ENCODE data around the gene BBS1. TPM values are rescaled to one million over a fixed set of nuclear protein-coding genes. Genes with fewer than 3 reads are reported as not detected.

BBS1 gene
- total RNA-seq, 1 donor from 2014 or later: 39.6 TPM

DNA sequence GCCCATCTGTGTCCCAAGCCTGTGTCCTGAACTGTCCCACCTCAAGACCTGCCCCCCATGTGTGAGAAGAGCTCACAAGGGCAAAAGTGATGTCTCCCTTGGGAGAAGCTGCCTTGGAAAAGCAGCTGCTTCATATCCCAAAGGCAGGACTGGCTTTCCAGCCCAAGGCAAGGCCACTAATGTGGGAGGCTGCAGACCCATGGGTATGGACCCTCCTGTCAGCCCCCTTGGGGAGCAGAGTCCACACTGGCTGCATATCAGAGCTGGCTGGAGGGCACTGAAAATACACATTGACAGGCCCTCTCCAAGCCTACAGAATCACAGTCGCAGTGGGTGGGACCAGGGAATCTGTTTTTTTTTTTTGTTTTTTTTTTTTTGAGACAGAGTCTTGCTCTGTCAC lies 41.0 kb upstream of the BBS1 start:
- no peak for DNase-seq (ENCODE audit: low spot score in 2 of 2)
- Histone ChIP-seq H3K4me1 (peaks cover 10 to 14% of the 10 kb centered on the region in 2 donors), H3K36me3 (peaks cover 24 to 35% of the 10 kb centered on the region in 2 donors), H3K4me3 (no peak overlapping the region), H3K27ac (no peak overlapping the region), H3K27me3 (no peaks in the 10 kb centered on the region), H3K9me3 (no peaks in the 10 kb centered on the region)
- intact Hi-C loops (cut with DNase I): loop anchor here (5.0 kb wide), 1 partner anchor 373 kb away; the partner anchor contains the start of gene RCE1
- TF ChIP-seq, protein P1, sequence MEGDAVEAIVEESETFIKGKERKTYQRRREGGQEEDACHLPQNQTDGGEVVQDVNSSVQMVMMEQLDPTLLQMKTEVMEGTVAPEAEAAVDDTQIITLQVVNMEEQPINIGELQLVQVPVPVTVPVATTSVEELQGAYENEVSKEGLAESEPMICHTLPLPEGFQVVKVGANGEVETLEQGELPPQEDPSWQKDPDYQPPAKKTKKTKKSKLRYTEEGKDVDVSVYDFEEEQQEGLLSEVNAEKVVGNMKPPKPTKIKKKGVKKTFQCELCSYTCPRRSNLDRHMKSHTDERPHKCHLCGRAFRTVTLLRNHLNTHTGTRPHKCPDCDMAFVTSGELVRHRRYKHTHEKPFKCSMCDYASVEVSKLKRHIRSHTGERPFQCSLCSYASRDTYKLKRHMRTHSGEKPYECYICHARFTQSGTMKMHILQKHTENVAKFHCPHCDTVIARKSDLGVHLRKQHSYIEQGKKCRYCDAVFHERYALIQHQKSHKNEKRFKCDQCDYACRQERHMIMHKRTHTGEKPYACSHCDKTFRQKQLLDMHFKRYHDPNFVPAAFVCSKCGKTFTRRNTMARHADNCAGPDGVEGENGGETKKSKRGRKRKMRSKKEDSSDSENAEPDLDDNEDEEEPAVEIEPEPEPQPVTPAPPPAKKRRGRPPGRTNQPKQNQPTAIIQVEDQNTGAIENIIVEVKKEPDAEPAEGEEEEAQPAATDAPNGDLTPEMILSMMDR (IDR thresholded peaks at IDR 0.05): no peak

GRCh38 chr11:66470015-66470414 lies 40.4 kb upstream of the BBS1 start:
- no peak for DNase-seq (ENCODE audit: low spot score in 2 of 2)
- no peaks in the 10 kb centered on the region for H3K9me3 ChIP-seq
- peaks cover 24 to 38% of the 10 kb centered on the region in 2 donors for H3K36me3 ChIP-seq
- H3K27ac ChIP-seq: no peak overlapping the region
- no peaks in the 10 kb centered on the region for H3K27me3 ChIP-seq
- H3K4me3 ChIP-seq: no peak overlapping the region
- intact Hi-C loops (cut with DNase I): no loop called here
- peaks cover 10 to 14% of the 10 kb centered on the region in 2 donors for H3K4me1 ChIP-seq
- TF ChIP-seq, protein P1 (IDR thresholded peaks at IDR 0.05): no peak

DNA sequence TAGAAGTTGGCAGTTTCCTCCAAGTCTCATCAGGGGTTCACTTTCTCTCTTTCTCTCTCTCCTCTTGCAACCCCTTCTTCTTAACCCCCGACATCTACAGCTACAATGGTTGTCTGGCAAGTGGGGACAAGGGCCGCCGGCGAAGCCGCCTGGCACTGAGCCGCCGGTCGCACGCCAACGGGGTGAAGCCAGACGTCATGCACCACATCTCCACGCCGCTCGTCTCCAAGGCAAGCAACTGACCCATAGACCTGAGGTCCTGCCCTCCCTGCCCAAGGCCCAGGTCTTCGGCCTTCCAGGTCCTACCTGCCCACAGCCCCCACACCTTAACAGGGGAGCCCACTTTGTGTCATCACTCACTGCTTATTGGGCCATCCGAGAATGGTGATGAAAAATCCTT lies 39.3 kb upstream of the BBS1 start:
- Histone ChIP-seq H3K9me3 (no peaks in the 10 kb centered on the region), H3K36me3 (peaks cover 34 to 50% of the 10 kb centered on the region in 2 donors), H3K4me1 (peaks cover 7 to 9% of the 10 kb centered on the region in 2 donors), H3K27ac (no peak overlapping the region), H3K4me3 (no peak overlapping the region), H3K27me3 (no peaks in the 10 kb centered on the region)
- DNase-seq (ENCODE audit: low spot score in 2 of 2): no peak
- intact Hi-C loops (cut with DNase I): no loop called here
- TF ChIP-seq, protein P1 (IDR thresholded peaks at IDR 0.05): no peak

GRCh38 chr11:66472054-66472453 lies 38.4 kb upstream of the BBS1 start:
- Histone ChIP-seq H3K9me3 (no peaks in the 10 kb centered on the region), H3K27me3 (no peaks in the 10 kb centered on the region), H3K27ac (no peak overlapping the region), H3K36me3 (peaks cover 34 to 53% of the 10 kb centered on the region in 2 donors), H3K4me1 (peaks cover 7% of the 10 kb centered on the region in 2 donors), H3K4me3 (no peak overlapping the region)
- DNase-seq (ENCODE audit: low spot score in 2 of 2): no peak
- TF ChIP-seq, protein P1 (IDR thresholded peaks at IDR 0.05): no peak
- intact Hi-C loops (cut with DNase I): no loop called here

DNA sequence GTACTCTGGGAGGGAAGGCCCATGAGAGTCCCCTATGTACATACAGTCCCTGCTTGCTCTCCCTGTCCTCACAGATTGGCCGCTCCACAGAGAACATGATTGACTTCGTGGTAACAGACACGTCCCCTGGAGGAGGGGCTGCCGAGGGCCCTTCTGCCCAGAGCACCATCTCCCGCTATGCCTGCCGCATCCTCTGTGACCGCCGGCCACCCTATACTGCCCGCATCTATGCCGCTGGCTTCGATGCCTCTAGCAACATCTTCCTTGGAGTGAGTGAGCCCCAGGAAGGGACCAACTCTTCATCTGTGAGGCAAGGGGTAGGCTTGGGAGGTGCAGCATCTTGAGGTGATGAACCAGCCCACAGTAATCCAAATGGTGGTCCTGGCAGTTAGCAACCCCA lies 37.3 kb upstream of the BBS1 start:
- no peaks in the 10 kb centered on the region for H3K9me3 ChIP-seq
- no peaks in the 10 kb centered on the region for H3K4me1 ChIP-seq
- intact Hi-C loops (cut with DNase I): no loop called here
- TF ChIP-seq, protein P1 (IDR thresholded peaks at IDR 0.05): no peak
- no peak overlapping the region for H3K4me3 ChIP-seq
- DNase-seq (ENCODE audit: low spot score in 2 of 2): no peak
- peaks cover 34 to 53% of the 10 kb centered on the region in 2 donors for H3K36me3 ChIP-seq
- no peak overlapping the region for H3K27ac ChIP-seq
- H3K27me3 ChIP-seq: no peaks in the 10 kb centered on the region

Data from ascending aorta (tissue), 2 donors.